ENCODE results near the gene KIR3DL2. TPM values are rescaled to one million over a fixed set of nuclear protein-coding genes. Genes with fewer than 3 reads are reported as not detected.
"Not testable (repeated sequence)": the region's sequence is repeated elsewhere in the genome, so short reads cannot be mapped to it uniquely, and the experiment has no call there.

The KIR3DL2 gene
- not detected for total RNA-seq

DNA sequence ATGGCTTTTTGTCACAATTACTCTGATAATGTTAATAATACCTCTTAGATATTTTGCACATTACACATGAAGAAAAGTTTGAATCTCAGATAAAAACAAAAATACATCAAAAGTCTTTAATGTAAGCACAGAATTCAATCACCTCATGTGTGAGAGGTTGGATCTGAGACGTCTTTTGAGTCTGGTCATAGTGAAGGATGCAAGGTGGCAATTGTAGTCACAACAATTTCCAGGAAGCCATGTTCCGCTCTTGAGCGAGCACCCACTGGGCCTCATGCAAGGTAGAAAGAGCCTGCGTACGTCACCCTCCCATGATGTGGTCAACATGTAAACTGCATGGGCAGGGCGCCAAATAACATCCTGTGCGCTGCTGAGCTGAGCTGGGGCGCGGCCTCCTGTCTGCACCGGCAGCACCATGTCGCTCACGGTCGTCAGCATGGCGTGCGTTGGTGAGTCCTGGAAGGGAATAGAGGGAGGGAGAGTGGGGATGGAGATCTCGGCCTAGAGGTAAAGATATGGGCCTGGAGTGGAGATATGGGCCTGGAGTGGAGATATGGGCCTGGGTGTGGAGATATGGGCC, at the start of gene KIR3DL2:
KIR3DL2 (plus strand) TSS at position 383 of the 580 bp plus-strand sequence; CDS start at position 416, 33 bp downstream.
- DNase-seq (ENCODE audit: low spot score in 2 of 2); FAIRE-seq: not testable (repeated sequence)

DNA sequence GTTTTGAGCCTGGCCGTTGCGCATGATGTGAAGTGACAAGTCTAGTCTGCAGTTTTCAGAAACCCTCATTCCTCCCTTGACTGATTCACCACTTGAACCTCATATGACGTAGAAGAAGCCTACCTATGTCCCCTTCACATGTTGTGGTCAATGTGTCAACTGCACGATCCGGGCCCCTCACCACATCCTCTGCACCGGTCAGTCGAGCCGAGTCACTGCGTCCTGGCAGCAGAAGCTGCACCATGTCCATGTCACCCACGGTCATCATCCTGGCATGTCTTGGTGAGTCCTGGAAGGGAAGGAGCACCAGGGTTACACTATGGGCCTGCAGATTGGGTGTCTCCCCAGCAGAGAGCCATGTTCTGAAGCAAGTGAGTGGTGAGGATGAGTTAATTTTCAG, 46.8 kb upstream of the KIR3DL2 start, which contains the start of gene KIR2DL4:
KIR2DL4 (plus strand) TSS at position 201 of the 400 bp plus-strand sequence; CDS start at position 243, 42 bp downstream.
- no peak for FAIRE-seq
- DNase-seq (ENCODE audit: low spot score in 2 of 2), result no peak

DNA sequence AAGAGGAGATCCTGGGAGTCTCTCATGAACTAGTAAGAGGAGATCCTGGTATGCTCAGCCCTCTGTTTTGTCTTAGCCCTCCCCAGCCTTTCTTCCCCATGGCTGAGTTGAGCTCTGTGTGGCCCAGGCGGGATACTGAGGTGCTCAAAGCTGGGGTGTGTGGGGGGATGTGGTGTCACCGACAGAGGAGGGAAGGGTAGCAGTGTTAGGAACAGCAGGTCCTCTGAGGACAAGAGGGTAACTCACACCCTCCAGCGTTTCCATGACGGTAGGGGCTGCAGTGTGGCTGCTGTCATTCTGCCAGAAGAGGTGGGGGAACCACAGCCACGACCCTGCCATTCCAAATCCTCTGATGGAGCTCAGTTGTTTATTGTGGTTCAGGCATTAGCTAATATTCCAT, 46.1 kb upstream of the KIR3DL2 start:
- DNase-seq (ENCODE audit: low spot score in 2 of 2) (no peak), FAIRE-seq (no peak)

DNA sequence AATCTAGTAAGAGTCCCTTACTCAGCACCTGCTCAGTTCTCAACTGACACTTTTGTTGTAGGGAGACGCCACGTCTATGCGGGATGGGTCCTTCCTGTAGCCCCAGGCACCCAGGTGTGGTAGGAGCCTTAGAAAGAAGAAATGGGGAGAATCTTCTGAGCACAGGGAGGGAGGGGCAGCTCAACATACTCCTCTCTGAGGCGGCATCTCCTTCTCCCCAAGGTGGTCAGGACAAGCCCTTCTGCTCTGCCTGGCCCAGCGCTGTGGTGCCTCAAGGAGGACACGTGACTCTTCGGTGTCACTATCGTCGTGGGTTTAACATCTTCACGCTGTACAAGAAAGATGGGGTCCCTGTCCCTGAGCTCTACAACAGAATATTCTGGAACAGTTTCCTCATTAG, 45.7 kb upstream of the KIR3DL2 start:
- no peak for FAIRE-seq
- no peak for DNase-seq (ENCODE audit: low spot score in 2 of 2)

DNA sequence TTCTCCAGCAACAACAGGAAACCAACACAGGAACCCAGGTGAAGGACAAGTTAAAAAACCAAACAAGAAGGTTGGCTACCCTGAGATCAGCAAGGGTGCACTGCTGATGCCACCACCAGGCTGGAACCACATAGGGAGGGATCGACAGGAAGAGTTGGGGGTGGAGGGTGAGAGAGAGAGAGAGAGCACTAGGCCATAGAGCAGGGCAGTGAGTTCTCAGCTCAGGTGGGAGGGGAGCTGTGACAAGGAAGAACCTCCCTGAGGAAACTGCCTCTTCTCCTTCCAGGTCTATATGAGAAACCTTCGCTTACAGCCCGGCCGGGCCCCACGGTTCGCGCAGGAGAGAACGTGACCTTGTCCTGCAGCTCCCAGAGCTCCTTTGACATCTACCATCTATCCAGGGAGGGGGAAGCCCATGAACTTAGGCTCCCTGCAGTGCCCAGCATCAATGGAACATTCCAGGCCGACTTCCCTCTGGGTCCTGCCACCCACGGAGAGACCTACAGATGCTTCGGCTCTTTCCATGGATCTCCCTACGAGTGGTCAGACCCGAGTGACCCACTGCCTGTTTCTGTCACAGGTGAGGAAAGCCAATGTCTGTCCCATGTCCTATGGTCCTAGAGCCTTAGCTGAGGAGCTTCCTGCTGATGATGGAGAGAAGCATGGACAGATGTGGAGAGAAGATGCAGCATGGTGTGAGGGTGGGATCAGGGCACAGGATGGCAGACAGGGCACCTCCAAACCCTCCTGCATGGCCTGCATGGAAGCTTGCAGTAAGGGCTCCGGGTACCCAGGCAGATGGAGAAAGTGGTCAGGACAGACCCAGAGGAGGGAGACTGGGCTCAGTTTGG, 44.4 kb upstream of the KIR3DL2 start:
- no peak for FAIRE-seq
- DNase-seq (ENCODE audit: low spot score in 2 of 2), result no peak

DNA sequence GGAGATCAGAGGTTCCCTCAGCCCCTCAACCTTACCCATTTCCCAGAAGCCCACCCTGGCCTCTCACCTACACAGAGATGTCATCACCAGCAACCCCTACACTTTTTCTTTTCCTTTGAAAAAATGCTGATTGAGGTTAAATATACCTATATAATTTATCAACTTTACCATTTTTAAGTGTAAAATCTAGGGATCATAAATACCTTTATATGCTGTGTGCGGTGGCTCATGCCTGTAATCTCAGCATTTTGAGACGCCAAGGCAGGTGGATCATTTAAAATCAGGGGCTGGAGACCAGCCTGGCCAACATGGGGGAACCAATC, 43.8 kb upstream of the KIR3DL2 start:
- no peak for DNase-seq (ENCODE audit: low spot score in 2 of 2)
- no peak for FAIRE-seq

DNA sequence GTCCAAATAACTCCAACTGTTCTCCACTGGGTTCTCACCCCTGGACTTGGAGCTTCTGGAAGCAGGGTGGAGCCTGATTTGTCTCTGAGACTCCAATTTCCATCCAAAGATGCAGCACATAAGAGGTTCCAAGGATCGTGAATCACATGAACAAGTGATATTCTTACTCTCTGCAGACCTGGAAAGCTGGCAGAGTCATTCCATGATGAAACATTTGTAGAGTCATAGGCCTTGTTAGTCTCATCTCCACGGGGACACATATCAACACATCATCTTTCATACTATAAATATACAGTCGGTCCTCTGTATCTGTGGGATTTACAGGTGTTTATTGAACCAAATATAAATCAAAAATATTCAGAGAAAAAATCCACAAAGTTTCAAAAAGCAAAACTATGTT, 35.7 kb upstream of the KIR3DL2 start:
- DNase-seq (ENCODE audit: low spot score in 2 of 2); FAIRE-seq: not testable (repeated sequence)

DNA sequence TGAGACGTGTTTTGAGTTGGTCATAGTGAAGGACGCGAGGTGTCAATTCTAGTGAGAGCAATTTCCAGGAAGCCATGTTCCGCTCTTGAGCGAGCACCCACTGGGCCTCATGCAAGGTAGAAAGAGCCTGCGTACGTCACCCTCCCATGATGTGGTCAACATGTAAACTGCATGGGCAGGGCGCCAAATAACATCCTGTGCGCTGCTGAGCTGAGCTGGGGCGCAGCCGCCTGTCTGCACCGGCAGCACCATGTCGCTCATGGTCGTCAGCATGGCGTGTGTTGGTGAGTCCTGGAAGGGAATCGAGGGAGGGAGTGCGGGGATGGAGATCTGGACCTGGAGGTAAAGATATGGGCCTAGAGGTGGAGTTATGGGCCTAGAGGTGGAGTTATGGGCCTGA, 34.0 kb upstream of the KIR3DL2 start, which contains the start of gene KIR3DL1:
KIR3DL1 (plus strand) TSS at position 218 of the 400 bp plus-strand sequence.
- FAIRE-seq; DNase-seq (ENCODE audit: low spot score in 2 of 2): not testable (repeated sequence)

DNA sequence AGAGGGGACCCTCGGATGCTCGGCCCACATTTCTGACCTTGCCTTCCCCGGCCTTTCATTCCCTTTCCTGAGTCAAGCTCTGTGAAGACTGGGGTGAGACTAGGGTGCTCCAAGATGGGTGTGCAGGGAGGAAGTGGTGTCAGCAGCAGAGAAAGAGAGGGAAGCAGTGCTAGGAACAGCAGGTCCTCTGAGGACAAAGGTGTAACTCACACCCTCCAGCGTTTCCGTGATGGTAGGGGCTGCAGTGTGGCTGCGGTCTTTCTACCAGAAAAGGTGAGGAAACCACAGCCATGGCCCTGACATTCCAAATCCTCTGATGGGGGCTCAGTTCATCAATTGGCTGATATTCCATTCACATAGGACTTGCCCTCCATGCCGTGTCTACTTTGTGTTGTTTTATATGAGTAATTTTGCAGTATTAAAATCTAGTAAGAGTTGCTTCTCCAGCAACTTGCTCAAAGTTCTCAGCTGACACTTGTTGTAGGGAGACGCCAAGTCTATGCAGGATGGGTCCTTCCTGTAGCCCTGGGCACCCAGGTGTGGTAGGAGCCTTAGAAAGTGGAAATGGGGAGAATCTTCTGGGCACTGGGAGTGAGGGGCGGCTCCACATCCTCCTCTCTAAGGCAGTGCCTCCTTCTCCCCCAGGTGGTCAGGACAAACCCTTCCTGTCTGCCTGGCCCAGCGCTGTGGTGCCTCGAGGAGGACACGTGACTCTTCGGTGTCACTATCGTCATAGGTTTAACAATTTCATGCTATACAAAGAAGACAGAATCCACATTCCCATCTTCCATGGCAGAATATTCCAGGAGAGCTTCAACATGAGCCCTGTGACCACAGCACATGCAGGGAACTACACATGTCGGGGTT, 32.3 kb upstream of the KIR3DL2 start:
- DNase-seq (ENCODE audit: low spot score in 2 of 2), result no peak
- no peak for FAIRE-seq

DNA sequence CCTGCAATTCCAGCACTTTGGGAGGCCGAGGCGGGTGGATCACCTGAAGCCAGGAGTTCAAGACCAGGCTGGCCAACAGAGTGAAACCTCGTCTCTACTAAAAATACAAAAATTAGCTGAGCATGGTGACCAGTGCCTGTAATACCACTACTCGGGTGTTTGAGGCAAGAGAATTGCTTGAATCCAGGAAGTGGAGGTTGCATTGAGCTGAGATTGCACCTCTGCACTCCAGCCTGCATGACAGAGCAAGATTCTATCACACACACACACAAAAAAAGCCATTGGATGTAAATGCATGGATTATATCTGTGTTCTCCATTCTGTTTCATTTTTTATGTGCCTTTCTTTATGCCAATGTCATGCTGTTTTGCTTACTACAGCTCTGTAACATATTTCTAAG, 25.8 kb upstream of the KIR3DL2 start:
- DNase-seq (ENCODE audit: low spot score in 2 of 2); FAIRE-seq: not testable (repeated sequence)

DNA sequence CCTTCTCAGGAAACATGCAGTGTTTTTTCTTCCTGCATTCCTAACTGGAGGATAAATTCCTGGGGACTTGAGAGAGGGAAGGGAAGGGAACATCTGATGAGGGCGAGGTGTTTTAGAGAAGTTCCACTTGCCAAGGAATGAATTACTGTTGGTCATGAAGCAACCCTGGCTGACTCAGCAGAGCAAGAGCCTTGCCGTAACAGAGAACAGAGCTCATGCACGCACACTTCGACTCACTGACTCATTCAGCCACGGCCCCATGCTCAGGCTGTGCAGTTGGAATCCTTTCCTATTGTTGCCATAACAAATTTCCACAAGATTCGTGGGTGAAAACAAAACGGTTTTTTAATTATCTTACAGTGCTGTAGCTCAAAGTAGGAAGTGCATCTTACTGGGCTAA, 24.9 kb upstream of the KIR3DL2 start:
- DNase-seq (ENCODE audit: low spot score in 2 of 2); FAIRE-seq: not testable (repeated sequence)

DNA sequence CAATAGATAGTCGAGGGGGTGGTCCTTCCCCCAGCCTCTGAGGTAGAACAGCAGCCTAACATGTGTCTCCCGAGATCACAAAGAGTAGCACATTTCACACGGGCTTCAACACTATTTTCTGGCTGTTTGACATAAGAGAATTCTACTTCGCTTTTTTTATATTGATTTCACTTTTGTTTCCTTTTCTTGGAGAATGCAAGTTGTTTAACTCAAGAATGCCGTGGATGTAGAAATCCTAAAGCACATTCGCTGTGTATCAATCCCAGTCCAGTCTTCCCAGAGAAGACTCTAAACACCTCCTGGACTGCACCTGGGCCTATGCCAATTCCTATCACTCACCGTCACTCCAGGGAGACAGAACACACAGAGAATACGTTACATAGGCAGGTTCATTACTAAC, 22.2 kb upstream of the KIR3DL2 start:
- not testable (repeated sequence) for DNase-seq (ENCODE audit: low spot score in 2 of 2); FAIRE-seq

DNA sequence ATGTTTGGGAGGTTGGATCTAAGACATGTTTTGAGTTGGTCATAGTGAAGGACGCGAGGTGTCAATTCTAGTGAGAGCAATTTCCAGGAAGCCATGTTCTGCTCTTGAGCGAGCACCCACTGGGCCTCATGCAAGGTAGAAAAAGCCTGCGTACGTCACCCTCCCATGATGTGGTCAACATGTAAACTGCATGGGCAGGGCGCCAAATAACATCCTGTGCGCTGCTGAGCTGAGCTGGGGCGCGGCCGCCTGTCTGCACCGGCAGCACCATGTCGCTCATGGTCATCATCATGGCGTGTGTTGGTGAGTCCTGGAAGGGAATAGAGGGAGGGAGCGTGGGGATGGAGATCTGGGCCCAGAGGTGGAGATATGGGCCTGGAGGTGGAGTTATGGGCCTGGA, 17.7 kb upstream of the KIR3DL2 start, which contains the start of gene KIR2DS4:
KIR2DS4 (plus strand) TSS at position 181 of the 400 bp plus-strand sequence.
- FAIRE-seq; DNase-seq (ENCODE audit: low spot score in 2 of 2): not testable (repeated sequence)

DNA sequence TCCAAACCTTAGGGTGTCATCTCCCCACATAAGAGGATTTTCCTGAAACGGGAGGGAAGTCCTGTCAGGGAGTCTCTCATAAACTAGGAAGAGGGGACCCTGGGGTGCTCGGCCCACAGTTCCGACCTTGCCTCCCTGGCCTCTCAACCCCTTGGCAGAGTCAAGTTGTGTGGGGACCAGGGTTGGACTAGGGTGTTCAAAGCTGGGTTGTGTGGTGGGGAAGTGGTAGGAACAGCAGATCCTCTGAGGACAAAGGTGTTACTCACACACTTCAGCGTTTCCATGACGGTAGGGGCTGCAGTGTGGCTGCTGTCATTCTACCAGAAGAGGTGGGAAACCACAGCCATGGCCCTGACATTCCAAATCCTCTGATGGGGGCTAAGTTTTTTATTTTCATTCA, 15.1 kb upstream of the KIR3DL2 start:
- not testable (repeated sequence) for DNase-seq (ENCODE audit: low spot score in 2 of 2); FAIRE-seq

DNA sequence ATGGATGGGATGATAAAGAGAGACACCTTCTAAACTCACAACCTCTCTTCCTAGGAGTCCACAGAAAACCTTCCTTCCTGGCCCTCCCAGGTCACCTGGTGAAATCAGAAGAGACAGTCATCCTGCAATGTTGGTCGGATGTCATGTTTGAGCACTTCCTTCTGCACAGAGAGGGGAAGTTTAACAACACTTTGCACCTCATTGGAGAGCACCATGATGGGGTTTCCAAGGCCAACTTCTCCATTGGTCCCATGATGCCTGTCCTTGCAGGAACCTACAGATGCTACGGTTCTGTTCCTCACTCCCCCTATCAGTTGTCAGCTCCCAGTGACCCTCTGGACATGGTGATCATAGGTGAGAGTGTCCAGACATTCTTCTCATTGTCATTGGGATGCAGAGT, 12.7 kb upstream of the KIR3DL2 start:
- not testable (repeated sequence) for FAIRE-seq; DNase-seq (ENCODE audit: low spot score in 2 of 2)

DNA sequence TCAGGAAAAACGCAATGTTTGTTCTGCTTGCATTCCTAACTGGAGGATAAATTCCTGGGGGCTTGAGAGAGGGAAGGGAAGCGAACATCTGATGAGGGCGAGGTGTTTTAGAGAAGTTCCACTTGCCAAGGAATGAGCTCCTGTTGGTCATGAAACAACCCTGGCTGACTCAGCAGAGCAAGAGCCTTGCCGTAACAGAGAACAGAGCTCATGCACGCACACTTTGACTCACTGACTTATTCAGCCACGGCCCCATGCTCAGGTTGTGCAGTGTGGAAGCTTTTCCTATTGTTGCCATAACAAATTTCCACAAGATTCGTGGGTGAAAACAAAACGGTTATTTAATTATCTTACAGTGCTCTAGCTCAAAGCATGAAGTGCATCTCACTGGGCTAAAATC, 7.1 kb upstream of the KIR3DL2 start:
- FAIRE-seq; DNase-seq (ENCODE audit: low spot score in 2 of 2): not testable (repeated sequence)

DNA sequence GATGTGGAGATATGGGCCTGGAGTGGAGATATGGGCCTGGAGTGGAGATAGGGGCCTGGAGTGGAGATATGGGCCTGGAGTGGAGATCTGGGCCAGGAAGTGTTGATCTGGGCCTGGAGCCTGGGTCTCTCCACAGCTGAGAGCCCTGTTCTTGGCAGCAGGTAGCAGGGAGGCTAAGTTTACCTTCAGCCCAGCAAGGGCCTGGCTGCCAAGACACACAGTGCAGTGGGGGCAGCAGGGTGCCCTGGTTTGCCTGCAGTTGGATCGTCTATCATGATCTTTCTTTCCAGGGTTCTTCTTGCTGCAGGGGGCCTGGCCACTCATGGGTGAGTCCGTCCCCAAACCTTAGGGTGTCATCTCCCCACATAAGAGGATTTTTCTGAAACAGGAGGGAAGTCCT, 687 bp downstream of the KIR3DL2 start:
- DNase-seq (ENCODE audit: low spot score in 2 of 2) (no peak), FAIRE-seq (no peak)

DNA sequence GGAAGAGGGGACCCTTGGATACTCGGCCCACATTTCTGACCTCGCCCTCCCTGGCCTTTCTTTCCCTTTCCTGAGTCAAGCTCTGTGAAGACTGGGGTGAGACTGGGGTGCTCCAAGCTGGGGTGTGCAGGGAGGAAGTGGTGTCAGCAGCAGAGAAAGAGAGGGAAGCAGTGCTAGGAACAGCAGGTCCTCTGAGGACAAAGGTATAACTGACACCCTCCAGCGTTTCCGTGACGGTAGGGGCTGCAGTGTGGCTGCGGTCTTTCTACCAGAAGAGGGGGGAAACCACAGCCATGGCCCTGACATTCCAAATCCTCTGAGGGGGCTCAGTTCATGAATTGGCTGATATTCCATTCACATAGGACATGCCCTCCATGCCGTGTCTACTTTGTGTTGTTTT, 1.1 kb downstream of the KIR3DL2 start:
- DNase-seq (ENCODE audit: low spot score in 2 of 2), result no peak
- no peak for FAIRE-seq

DNA sequence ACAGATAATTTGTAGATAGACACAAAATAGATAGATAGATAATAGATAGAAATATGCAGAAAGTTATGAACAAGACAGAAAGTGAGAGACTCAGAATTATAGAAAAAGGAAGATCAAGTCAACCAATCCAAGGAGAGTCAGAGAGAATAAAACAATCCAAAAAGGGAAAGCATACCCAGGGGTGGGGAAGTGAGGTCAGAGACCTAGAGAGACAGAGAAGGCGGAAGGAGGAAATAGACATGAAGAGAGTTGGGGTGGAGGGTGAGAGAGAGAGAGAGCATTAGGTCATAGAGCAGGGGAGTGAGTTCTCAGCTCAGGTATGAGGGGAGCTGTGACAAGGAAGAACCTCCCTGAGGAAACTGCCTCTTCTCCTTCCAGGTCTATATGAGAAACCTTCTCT, 5.0 kb downstream of the KIR3DL2 start:
- not testable (repeated sequence) for DNase-seq (ENCODE audit: low spot score in 2 of 2); FAIRE-seq

DNA sequence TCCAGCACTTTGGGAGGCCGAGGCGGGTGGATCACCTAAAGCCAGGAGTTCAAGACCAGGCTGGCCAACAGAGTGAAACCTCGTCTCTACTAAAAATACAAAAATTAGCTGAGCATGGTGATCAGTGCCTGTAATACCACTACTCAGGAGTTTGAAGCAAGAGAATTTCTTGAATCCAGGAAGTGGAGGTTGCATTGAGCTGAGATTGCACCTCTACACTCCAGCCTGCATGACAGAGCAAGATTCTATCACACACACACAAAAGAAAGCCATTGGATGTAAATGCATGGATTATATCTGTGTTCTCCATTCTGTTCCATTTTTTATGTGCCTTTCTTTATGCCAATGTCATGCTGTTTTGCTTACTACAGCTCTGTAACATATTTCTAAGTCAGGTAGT, 8.2 kb downstream of the KIR3DL2 start:
- DNase-seq (ENCODE audit: low spot score in 2 of 2); FAIRE-seq: not testable (repeated sequence)
